GM12873 (cell line): ENCODE data around the gene IMPG1.

Experiments used
- TF ChIP-seq, protein P1 (sequence below): IDR thresholded peaks from 2 replicates; pipeline ENCODE4 v1.5.1; 2012; ENCODE audit warnings: low read depth, mild to moderate bottlenecking, moderate library complexity, low read length, control low read depth; ENCODE audit not compliant: insufficient read depth; ENCODE audit errors: missing control alignments

Gene IMPG1

GRCh38 chr6:75946146-75946831 is 126.2 kb downstream of the IMPG1 start:
- TF ChIP-seq, protein P1, sequence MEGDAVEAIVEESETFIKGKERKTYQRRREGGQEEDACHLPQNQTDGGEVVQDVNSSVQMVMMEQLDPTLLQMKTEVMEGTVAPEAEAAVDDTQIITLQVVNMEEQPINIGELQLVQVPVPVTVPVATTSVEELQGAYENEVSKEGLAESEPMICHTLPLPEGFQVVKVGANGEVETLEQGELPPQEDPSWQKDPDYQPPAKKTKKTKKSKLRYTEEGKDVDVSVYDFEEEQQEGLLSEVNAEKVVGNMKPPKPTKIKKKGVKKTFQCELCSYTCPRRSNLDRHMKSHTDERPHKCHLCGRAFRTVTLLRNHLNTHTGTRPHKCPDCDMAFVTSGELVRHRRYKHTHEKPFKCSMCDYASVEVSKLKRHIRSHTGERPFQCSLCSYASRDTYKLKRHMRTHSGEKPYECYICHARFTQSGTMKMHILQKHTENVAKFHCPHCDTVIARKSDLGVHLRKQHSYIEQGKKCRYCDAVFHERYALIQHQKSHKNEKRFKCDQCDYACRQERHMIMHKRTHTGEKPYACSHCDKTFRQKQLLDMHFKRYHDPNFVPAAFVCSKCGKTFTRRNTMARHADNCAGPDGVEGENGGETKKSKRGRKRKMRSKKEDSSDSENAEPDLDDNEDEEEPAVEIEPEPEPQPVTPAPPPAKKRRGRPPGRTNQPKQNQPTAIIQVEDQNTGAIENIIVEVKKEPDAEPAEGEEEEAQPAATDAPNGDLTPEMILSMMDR, result no peak

DNA sequence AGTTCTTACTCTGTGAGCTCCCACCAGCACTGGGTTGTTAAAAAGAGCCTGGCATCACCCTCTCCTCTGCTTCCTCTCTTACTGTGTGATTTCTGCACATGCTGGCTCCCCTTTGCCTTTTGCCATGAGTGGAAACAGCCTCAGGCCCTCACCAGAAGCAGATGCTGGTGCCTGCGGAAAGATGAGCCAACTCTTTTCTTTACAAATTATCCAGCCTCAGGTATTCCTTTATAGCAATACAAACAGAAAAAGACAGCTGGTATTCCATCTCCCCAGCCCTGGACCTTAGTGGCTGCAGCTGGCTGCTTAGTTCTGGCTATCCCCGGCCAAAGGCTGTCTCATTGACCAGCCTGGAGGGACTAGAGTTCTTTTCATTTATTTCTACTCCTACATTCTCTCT is 129.1 kb downstream of the IMPG1 start:
- TF ChIP-seq, protein P1, result no peak

DNA sequence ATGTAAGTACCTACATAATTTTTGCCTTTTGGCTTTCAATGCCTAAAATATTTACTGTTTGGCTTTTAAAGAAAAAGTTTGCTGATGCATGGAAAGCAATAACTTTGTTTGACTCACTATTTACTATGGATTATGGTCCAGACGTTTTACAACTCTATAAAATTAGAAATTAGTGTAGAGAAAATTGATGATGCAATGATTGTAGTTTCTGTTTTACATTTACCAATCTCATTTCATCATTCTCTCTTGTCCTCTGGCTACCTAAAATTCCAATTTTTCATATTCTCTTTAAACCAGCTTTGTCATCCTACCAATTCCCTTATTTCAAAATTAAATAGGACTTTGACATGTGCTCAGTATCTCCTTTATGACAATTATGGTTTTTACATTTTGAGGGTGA is 131.0 kb downstream of the IMPG1 start:
- TF ChIP-seq, protein P1, result no peak

- TF ChIP-seq, protein P1, result no peak
These were observed 131.9 kb downstream of the IMPG1 start for GRCh38 chr6:75940564-75940963.

- TF ChIP-seq, protein P1, result no peak
These were observed 134.6 kb downstream of the IMPG1 start for GRCh38 chr6:75937846-75938245.

DNA sequence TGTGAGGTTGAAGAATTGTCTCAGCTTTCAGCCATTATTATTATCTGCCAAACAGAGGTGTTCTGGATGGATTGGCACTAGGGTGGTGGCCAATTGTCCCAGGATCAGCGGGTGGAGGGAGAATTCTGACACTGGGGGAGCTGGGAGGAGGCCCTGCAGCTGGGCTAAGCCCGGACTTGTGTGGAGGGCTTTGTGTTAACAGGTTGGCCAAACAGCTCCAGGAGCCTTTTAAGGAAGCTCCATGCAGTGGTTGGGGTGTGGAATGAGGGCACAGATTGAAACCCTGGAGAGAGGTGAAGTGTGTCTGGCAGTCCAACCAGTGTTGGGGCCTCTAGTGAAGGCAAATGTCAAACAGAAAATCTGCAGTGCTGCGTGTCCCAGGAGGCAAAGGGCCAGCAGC is 135.8 kb downstream of the IMPG1 start:
- TF ChIP-seq, protein P1, result no peak

DNA sequence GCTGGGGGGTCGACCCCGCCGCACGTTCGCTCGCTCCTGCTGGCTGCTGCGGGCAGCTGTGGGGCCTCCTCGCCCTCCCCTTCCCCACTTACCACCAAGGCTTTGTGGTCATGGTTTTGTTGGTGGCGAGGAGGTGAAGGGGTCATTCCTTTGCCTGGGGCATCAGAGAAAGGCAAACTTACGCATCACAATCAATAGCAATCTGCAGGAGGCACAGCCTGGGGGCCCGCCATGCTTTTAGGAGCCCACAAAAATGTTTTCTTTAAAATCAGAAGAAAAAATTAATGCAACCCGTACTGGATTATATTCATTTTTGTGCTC is 137.0 kb downstream of the IMPG1 start:
- TF ChIP-seq, protein P1, result no peak
